ENCODE data around the gene DMD. TPM values are rescaled to one million over a fixed set of nuclear protein-coding genes. Genes with fewer than 3 reads are reported as not detected.

The DMD gene
- total and polyA plus RNA-seq, 9 donors = 14.0 to 70.5 (median 37.6) TPM

DNA sequence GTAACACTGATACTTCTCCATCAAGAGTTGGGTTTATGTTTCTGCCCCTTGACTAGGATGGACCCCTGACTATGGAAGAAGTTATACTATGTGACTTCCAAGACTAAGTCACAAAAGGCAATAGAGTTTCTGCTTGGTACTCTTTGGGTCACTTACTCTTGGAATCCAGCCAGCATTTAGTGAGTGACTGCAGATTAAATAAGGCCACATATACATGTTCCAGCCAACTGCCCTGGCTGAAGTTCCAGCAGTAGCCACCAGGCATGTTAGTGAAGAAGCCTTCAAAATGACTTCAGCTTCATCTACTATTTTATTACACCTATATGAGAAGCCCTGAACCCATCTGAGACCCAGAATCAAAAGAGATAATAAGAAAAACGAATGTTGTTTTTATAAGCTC, 524.0 kb downstream of the DMD start:
- intact Hi-C loops (cut with DNase I) = no loop called here
- no peaks in the 10 kb centered on the region for H3K36me3 ChIP-seq
- H3K27ac ChIP-seq = no peak overlapping the region
- no peak overlapping the region for H3K4me3 ChIP-seq
- no peak for DNase-seq
- H3K9me3 ChIP-seq = no peaks in the 10 kb centered on the region
- no peaks in the 10 kb centered on the region for H3K4me1 ChIP-seq (ENCODE audit: insufficient read depth)
- 26 to 47% (median 34%) methylated on average over 1 of the region's 1 CpG for WGBS, 3 donors
- H3K27me3 ChIP-seq = no peaks in the 10 kb centered on the region
- TF ChIP-seq, protein P1, sequence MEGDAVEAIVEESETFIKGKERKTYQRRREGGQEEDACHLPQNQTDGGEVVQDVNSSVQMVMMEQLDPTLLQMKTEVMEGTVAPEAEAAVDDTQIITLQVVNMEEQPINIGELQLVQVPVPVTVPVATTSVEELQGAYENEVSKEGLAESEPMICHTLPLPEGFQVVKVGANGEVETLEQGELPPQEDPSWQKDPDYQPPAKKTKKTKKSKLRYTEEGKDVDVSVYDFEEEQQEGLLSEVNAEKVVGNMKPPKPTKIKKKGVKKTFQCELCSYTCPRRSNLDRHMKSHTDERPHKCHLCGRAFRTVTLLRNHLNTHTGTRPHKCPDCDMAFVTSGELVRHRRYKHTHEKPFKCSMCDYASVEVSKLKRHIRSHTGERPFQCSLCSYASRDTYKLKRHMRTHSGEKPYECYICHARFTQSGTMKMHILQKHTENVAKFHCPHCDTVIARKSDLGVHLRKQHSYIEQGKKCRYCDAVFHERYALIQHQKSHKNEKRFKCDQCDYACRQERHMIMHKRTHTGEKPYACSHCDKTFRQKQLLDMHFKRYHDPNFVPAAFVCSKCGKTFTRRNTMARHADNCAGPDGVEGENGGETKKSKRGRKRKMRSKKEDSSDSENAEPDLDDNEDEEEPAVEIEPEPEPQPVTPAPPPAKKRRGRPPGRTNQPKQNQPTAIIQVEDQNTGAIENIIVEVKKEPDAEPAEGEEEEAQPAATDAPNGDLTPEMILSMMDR (IDR thresholded peaks at IDR 0.05) = no peak
- TF ChIP-seq POLR2A (IDR thresholded peaks at IDR 0.05) (no peak), EP300 (IDR thresholded peaks at IDR 0.05) (no peak)

DNA sequence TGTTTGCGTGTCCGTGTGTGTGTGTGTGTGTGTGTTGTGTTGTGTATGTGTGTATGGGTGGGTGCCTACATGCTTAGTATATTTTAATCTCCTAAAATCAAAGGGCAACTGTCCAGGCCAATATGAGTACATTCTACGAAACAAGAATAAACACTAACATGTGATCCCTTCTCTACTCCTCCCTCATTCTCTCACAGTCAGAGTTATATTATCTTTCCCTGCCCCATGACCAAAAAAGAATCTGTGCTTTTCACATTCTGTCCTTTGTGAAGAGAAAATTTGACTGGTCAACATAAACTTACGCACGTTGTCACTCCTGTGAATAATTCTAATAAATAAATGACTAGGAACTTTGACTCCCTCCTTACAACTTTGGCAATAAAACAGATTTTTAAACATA, 532.9 kb downstream of the DMD start:
- WGBS, 3 donors = 79 to 84% (median 81%) methylated on average over 5 of the region's 5 CpGs
- TF ChIP-seq EP300 (IDR thresholded peaks at IDR 0.05) (no peak), POLR2A (IDR thresholded peaks at IDR 0.05) (no peak)
- TF ChIP-seq, protein P1 (IDR thresholded peaks at IDR 0.05) = no peak
- intact Hi-C loops (cut with DNase I) = no loop called here

DNA sequence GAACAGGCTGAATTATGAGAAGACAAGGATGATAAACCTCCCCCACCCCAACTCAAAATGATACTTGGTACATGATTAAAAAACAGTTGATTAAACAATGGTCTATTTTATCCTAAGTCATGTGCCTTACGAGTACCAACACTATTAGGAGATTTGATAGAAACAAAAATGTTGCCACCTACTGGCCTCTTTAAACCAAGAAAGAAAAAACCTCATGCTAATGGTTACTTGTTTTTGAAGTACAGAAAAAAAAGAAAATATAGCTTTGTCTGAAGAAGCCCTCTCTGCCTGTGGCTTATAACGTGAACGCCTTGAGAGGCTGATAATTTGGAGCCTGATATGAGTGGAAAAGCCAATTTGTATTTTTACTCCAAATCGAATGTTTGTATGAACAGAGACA, 538.2 kb downstream of the DMD start:
- no peak for DNase-seq
- intact Hi-C loops (cut with DNase I) = no loop called here
- TF ChIP-seq, protein P1 (IDR thresholded peaks at IDR 0.05) = no peak
- no peak for TF ChIP-seq POLR2A (IDR thresholded peaks at IDR 0.05)
- TF ChIP-seq EP300 (IDR thresholded peaks at IDR 0.05) = no peak
- Histone ChIP-seq H3K27ac (no peak overlapping the region), H3K36me3 (no peaks in the 10 kb centered on the region), H3K4me3 (no peak overlapping the region), H3K27me3 (no peaks in the 10 kb centered on the region), H3K4me1 (ENCODE audit: insufficient read depth) (no peaks in the 10 kb centered on the region), H3K9me3 (no peaks in the 10 kb centered on the region)
- WGBS, 3 donors = 12 to 19% (median 12%) methylated on average over 4 of the region's 4 CpGs

More for the DNA sequence above, 532.9 kb downstream of the DMD start:
- H3K9me3 ChIP-seq = no peaks in the 10 kb centered on the region
- H3K27me3 ChIP-seq = no peaks in the 10 kb centered on the region
- H3K36me3 ChIP-seq = no peaks in the 10 kb centered on the region
- DNase-seq = no peak
- no peaks in the 10 kb centered on the region for H3K4me1 ChIP-seq (ENCODE audit: insufficient read depth)
- H3K4me3 ChIP-seq = no peak overlapping the region
- H3K27ac ChIP-seq = no peak overlapping the region

DNA sequence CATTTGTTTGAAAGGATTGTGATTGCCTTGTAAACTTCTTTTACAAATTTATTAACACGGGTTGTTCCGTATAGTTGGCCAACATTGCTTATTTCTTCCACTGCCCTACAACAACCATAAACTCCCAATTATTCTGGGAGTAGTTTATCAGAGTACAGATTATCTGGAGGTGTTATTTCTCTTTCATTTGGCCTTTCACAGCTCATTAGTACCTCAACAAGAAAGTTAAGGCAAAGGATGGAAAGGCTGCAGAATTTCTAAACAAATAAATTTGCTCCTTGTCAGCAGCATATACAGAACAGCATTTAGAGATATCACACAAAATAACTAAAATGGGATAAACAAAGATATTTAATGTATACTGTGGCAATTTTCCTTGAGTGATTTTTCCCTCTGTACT, 548.8 kb downstream of the DMD start:
- intact Hi-C loops (cut with DNase I) = no loop called here
- Histone ChIP-seq H3K4me3 (no peak overlapping the region), H3K9me3 (no peaks in the 10 kb centered on the region), H3K36me3 (no peaks in the 10 kb centered on the region), H3K4me1 (ENCODE audit: insufficient read depth) (no peaks in the 10 kb centered on the region), H3K27me3 (no peaks in the 10 kb centered on the region), H3K27ac (no peak overlapping the region)
- no peak for DNase-seq
- WGBS, 3 donors = 80 to 90% (median 83%) methylated on average over 2 of the region's 2 CpGs
- no peak for TF ChIP-seq EP300 (IDR thresholded peaks at IDR 0.05)
- no peak for TF ChIP-seq POLR2A (IDR thresholded peaks at IDR 0.05)
- TF ChIP-seq, protein P1 (IDR thresholded peaks at IDR 0.05) = no peak

All from ovary (tissue), 9 donors.